ENCODE data around the gene ZBTB7C.

The ZBTB7C gene

DNA sequence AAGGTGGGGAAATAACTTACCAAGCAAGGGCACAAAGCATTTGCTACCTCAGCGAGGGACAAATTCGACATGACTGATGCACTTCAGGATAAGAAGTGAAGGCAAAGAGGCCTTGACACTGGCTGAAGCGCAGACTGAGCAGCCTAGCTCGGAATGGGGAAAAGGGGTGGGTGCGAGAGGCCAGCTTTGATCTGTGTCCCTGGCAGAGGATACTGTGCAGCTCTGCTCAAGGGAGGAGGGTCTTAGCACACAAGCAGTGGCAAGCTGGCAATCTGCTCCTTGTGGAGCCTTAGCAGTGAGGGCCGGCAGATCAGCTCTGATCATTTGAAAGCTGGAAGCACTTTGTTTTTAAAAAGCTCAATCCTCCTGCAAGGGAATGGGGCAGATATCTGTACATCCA, 222.3 kb downstream of the ZBTB7C start:
- TF ChIP-seq, protein P1, sequence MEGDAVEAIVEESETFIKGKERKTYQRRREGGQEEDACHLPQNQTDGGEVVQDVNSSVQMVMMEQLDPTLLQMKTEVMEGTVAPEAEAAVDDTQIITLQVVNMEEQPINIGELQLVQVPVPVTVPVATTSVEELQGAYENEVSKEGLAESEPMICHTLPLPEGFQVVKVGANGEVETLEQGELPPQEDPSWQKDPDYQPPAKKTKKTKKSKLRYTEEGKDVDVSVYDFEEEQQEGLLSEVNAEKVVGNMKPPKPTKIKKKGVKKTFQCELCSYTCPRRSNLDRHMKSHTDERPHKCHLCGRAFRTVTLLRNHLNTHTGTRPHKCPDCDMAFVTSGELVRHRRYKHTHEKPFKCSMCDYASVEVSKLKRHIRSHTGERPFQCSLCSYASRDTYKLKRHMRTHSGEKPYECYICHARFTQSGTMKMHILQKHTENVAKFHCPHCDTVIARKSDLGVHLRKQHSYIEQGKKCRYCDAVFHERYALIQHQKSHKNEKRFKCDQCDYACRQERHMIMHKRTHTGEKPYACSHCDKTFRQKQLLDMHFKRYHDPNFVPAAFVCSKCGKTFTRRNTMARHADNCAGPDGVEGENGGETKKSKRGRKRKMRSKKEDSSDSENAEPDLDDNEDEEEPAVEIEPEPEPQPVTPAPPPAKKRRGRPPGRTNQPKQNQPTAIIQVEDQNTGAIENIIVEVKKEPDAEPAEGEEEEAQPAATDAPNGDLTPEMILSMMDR (IDR thresholded peaks at IDR 0.05): no peak
- Histone ChIP-seq H3K36me3 (no peaks in the 10 kb centered on the region), H3K4me1 (ENCODE audit: control insufficient read depth in 1 of 2, insufficient read depth in 1 of 2, low read depth in 1 of 2, low read length in 1 of 2) (no peaks in the 10 kb centered on the region), H3K27me3 (peaks cover 44% of the 10 kb centered on the region), H3K27ac (no peak overlapping the region), H3K9me3 (no peaks in the 10 kb centered on the region), H3K4me3 (ENCODE audit: low read depth in 1 of 2, low read length in 1 of 2) (no peak overlapping the region)

DNA sequence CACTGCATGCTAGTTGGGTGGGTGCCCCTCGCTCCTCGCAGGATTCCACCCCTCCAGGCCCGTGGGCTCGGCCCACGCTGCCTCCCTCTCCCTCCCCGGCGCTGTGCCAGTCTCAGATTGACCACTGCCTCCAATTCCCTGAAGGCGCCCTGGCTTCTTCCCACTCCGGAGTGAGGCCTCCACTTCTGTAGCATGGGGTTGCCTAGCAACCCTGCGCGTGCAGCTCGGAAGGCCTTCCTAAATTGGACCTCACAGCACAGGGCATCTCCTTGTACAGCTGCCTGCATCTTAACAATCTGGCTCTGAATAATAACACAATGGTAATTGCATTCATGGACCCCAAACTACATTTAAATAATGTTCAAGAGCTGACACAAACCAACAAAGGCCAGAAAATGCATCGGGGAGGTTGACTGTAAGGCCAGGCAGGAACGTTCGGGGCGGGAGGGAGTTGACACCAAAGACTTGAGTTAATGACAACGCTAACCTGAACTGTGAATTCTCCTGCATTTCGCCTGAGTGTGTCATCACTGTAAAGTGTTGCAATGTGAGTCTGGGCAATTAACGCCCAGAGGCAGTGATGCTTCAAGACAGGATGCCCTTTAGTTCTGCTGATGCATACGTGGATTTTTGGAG, 222.9 kb downstream of the ZBTB7C start:
- TF ChIP-seq, protein P1 (IDR thresholded peaks at IDR 0.05): no peak
- peaks cover 41% of the 10 kb centered on the region for H3K27me3 ChIP-seq
- H3K4me3 ChIP-seq (ENCODE audit: low read depth in 1 of 2, low read length in 1 of 2): no peak overlapping the region
- no peak overlapping the region for H3K27ac ChIP-seq
- no peaks in the 10 kb centered on the region for H3K4me1 ChIP-seq (ENCODE audit: control insufficient read depth in 1 of 2, insufficient read depth in 1 of 2, low read depth in 1 of 2, low read length in 1 of 2)
- H3K9me3 ChIP-seq: no peaks in the 10 kb centered on the region
- H3K36me3 ChIP-seq: no peaks in the 10 kb centered on the region

DNA sequence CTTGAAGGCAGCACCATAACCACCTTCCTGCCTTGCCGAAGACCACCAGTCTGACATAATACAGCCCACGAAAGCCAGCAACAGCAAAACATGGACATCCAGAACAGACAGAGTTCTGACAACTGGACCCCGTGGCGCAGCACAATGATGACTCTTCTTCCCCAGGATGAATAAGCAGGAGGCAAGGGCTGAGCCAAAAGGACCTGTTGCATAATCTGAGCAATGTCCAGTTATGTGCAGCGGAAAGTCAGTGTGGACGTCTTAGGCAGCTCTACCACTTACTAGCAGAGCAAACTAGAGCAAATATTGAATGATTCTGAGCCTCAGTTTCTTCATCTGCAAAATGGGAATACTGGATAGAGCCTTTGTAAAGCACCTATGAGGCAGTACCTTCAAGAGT, 225.1 kb downstream of the ZBTB7C start:
- peaks cover 36% of the 10 kb centered on the region for H3K27me3 ChIP-seq
- H3K4me1 ChIP-seq (ENCODE audit: control insufficient read depth in 1 of 2, insufficient read depth in 1 of 2, low read depth in 1 of 2, low read length in 1 of 2): no peaks in the 10 kb centered on the region
- TF ChIP-seq, protein P1 (IDR thresholded peaks at IDR 0.05): no peak
- H3K9me3 ChIP-seq: no peaks in the 10 kb centered on the region
- no peak overlapping the region for H3K4me3 ChIP-seq (ENCODE audit: low read depth in 1 of 2, low read length in 1 of 2)
- H3K27ac ChIP-seq: no peak overlapping the region
- H3K36me3 ChIP-seq: no peaks in the 10 kb centered on the region

DNA sequence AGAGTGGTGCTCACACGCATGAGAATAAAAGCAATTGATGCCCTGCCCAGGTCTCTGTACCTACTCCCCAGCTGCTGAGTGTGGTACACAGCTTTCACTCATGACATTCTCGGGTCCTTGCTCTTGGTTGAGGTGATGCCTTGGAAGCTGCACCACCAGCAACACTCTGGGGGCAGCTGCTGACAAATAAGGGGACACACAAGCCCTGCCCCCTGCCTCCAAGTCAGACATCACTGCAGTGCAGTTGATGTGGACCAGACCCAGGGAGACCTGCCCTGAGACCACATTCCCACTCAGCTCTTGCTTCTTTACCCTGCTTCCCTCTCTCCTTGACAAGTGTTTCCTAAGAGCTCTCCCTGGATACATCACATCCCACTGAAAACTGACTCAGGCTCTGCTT, 225.6 kb downstream of the ZBTB7C start:
- Histone ChIP-seq H3K4me1 (ENCODE audit: control insufficient read depth in 1 of 2, insufficient read depth in 1 of 2, low read depth in 1 of 2, low read length in 1 of 2) (no peaks in the 10 kb centered on the region), H3K27me3 (peaks cover 31% of the 10 kb centered on the region), H3K9me3 (no peaks in the 10 kb centered on the region), H3K4me3 (ENCODE audit: low read depth in 1 of 2, low read length in 1 of 2) (no peak overlapping the region), H3K36me3 (no peaks in the 10 kb centered on the region), H3K27ac (no peak overlapping the region)
- TF ChIP-seq, protein P1 (IDR thresholded peaks at IDR 0.05): no peak

DNA sequence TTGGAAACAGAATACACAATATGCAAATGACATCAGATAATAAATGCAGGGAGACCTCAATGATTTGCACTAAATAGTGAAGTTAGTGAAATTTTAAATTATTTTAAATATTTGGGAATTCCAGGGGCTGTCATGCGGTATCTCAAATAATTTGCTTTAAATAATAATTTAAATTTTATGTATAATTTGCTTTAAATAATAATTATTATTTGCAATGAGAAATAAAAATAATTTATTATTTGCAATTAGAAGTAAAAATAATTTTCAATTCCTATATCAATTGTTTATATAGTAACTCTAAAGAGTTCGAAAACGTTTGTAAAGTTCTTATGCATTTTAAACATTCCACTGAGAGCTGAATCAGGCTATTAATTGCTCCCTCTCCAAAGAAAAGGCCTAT, 226.4 kb downstream of the ZBTB7C start:
- H3K4me3 ChIP-seq (ENCODE audit: low read depth in 1 of 2, low read length in 1 of 2): no peak overlapping the region
- no peaks in the 10 kb centered on the region for H3K9me3 ChIP-seq
- no peak overlapping the region for H3K27ac ChIP-seq
- TF ChIP-seq, protein P1 (IDR thresholded peaks at IDR 0.05): no peak
- H3K36me3 ChIP-seq: no peaks in the 10 kb centered on the region
- peaks cover 29% of the 10 kb centered on the region for H3K27me3 ChIP-seq
- no peaks in the 10 kb centered on the region for H3K4me1 ChIP-seq (ENCODE audit: control insufficient read depth in 1 of 2, insufficient read depth in 1 of 2, low read depth in 1 of 2, low read length in 1 of 2)

Data from neutrophil (primary cell).